NCI-H2171 (cell line): Measurements from ENCODE around the gene TENM4.

ENCODE experiments used
- DNase-seq: peaks from one replicate; lab custom pipeline; 2025; lab: John Stamatoyannopoulos, UW

The TENM4 gene

DNA sequence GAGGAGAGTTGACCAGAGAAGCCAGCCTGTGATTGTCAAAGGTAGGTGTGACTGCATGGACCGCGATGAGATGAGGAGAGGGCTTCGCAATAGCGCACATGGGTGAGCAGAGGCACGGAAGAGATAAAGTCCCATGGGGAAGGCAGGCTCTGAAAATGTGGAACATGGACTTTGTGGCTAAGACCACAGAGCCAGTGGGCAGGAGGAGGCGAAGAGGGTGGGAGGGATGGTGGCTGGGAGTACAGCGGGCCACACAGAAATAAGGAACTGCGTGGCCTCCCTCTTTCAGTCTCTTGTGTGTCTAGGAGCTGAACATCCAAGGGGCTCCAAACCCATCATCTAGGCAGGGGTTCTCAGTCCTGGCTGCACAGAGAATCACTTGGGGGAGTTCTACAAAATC, 98.6 kb downstream of the TENM4 start:
- no peak for DNase-seq

DNA sequence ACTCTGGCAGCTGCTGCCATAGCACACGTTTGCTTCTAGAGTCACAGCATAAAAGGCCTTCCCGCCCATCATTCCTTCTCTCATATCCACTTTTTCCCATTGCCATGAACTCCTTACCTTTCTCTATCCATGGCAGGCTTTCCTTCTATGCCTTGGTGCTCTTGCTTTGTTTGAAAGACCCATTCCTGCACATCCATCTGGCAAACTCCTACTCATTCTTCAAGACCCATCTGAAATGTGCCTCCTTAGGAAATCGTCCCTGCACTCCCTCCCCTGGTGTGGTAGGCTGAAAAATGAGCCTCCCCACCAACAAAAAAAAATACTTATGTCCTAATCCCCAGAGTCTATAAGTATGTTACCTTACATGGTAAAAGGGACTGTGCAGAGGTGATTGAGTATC, 100.3 kb downstream of the TENM4 start:
- no peak for DNase-seq

DNA sequence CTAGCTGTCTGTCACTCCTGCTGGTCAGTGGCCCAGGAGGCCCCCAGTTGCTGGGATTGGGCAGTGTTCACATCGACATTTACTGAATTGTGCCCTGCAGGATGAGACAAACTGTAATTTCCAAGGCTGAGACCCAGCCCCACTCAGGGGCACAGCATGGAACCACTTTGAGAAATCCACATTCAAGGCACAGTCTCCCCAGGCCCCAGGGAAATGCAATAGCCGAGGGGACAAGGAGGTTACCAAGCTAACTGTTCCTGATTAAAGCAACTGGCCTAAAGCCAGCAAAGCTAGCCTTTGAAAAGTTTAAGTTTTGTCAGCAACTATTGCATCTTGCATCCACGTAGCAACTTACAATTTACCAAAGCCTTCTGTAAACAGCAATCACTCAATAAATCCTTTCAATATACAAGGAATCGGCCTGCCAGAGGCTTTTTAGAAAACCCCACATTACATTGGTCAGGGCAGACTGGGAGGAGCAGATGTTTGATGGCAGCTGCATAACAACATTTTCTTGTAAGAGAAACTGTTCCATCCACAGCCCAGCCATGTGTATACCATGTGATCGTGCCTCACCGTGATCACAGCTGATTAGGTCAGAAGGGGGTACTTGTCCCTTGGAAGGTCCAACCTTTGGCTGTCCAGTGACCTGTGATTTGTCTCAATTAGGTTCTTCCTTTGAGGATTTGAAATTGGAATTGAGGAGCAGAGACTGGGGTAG, 103.9 kb downstream of the TENM4 start:
- DNase-seq = no peak

DNA sequence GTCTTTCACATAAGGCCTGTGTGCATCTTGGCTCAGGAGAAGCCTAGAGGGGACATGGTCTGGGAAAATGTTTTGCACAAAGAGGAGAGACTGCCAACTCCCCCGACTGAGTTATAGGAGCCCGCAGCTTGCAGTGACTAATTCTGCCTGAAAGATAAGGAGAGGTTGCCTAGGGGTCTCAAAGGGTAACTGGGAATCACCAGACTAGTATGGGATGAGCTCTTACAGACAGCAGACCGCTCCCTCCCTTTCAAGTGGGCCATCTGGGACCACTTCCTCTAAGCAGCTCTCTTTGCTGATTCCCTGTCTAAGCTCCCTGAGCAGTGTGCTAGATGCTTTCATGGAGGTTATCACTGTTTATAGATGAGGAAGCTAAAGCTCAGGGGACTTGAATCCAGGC, 105.1 kb downstream of the TENM4 start:
- no peak for DNase-seq

DNA sequence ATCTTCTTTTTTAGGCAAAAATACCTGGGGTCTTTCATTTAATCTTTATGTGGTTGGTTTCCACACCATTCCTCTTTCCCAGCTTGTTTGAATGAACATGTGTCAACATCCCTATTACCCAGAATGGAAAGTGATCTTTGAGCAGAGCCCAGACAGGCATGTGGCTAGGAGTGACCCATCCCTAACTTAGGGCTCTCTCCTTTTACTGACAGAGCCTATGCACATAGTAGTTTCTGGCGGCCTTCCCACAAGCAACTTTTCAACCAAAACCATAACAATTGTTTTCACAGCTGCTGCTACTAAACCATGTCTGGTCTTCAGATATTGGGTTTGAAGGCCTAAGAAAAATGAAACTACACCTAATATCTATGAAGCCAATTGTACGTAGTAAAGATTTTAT, 107.5 kb downstream of the TENM4 start:
- DNase-seq = no peak

DNA sequence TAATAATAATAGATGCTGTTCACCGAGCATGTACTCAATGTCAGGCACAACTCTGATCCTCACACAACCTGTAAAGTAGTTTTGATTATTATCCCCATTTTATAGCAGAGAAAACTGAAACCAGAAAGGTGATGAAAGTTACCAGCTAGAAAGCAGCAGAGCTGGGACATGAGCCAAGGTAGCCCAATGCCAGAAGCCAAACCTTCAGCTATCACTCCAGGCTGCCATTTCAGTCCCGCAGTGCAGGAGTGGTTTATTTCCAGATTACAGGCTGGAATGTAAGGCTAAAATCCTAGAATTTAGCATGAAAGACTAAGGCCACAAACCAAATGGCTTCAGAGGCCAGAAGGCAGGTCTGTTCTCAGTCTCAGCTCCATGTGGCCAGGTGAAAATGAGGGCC, 108.8 kb downstream of the TENM4 start:
- DNase-seq = no peak

DNA sequence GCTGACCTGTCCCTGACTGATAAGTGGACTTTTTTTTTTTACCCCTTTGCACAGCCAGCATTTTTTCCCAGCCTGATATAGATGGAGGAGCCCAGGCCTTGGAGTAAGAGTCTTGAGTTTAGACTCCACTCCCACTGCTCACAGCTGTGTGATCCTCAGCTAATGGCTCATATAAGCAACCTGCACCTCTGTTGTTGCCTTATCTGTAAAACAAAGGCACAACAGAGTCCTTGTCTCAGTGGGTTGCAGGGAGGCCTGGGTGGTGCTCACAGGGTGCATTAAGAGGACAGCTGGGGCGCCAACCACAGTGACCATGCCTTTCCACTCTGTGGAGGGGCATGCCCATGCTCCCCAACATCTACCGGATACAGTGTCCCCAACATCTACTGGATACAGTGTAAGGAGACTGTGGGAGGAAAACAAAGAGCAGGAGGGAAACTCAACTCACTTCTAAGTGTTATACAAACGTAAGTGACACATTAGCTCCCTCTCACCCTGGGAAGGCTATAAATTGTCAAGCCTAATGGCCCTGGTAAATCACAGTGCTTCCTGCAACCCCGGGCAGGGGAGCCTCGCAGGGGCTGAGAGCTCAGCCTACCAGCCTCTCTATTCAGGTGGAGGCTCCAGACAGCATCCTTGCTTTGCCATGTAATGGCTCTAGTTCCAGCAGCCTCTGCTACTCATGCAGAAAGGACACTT, 109.5 kb downstream of the TENM4 start:
- DNase-seq = no peak

DNA sequence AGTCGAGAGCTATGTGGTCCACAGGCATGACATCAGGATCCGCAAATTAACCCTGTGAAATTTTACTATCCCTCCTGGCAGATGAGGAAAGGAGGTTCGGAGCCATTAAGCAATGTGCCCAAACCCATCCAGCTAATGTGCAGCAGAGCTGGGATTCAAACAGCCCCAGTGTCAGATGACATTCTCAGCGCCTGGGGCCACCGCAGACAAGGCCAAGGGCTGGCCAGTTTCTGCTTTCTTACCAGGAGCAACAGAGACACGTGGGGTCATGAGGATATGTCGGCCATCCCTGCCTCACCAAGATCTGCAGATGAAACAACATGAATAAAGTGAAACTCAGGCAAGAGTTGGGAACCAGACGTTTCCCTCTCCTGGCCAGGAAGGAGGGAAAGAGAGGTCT, 110.2 kb downstream of the TENM4 start:
- no peak for DNase-seq

DNA sequence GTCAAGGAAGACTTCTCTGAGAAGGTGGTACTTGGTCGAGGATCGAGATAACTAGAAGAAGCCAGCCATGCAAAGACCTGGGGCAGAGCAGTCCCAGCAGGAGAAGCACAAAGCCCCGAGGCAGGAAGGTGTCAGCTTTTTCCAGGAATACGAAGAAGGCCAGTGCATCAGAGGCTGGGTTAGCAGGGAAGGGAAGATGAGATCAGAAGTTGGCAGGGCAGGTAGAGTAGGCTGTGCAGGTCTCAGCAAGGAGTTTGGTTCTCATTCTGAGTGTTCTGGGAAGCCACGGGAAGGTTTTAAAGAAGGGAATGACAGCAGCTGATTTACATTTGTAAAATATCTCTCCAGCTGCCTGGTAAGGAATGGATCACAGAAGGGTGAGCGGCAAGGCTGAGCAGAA, 111.3 kb downstream of the TENM4 start:
- no peak for DNase-seq

DNA sequence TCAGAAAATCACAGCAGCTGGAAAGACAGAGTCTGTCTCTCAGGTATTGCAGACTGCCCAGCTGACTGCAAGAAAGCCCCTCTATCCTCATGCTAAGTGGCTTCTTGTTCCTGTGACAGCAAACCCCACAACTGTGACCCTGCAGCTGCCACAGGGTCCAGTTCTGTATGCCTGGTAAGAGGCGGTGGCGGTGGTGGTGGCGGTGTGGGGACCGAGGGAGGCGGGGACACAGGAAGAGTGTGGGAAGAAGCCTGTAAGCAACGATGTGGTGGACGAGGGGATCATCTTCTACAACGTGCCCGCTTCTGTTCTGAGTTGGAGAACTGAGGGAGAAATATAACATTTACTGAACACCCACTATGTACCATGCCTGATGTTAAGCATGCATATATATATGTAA, 112.4 kb downstream of the TENM4 start:
- no peak for DNase-seq

DNA sequence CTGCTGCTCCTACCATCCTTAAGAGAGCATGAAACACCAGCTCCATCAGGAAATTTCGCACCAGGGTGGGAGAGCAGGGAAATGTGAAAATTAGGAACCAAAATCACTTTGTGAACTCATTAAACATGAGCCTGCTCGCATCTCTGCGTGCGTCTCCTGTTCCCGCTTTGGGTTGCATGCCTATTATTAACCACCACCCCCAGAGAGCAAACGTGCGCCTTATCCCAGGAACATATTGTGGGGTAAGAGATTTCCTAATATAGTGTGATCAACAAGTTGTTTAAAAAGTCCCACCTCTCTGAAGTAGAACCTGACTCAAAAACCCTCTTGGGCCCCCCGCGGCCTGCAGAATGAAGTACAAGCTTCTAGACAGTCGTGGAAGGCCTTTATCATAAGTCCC, 115.0 kb downstream of the TENM4 start:
- no peak for DNase-seq

DNA sequence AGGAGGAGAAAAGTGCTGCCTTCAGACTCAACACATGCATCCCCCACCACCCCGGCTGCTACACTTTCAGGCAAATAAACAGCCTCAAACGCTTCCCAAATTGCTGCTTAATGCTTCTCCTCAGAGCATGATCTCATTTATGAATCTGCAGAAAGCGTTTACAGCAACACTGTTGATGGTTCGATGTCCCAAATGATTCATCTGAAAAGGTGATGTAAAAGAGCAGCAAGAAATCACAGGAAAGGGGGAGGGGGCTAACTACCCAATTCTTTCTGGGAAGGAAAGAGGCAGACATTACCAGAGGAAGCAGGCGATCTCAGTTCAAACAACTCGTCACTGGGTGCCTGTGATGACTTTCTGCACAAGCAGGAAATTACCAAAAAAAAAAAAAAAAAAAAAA, 119.6 kb downstream of the TENM4 start:
- DNase-seq = no peak

DNA sequence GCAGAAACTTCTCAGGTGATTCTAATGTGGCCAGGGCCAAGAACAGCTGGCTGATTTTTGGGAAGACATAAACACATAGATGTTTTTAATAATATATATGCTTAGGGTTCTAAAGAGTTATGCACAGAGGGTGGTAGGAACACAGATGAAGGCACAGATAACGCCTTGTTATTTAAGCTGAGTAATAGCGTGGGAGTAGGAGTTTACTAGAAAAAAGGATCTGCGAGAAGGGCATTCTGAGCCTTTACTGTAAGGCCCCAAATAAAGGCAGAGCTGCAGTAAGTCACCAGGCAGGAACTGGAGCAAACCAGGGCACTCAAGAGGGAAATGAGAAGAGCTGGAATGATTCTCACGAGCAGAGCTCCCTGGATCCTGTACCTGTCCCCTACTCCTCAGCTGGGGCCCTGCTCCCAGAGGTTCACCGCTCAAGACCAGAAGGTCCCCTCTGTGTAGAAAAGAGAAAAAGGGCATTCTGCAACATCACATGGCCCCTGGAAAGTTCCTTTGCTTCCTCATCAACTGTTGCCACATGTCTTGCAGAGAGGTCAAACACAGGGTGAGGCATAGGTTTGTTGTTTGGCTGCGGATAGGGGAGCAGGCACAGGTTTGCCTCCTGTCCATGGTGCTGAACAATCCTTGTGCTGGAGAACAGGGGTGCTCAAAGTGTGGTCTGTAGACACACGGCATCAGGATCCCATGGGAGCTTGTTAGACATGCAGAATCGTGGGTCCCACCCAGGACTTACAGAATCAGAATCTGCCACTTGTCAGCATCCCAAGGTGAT, 125.7 kb downstream of the TENM4 start:
- DNase-seq = no peak

DNA sequence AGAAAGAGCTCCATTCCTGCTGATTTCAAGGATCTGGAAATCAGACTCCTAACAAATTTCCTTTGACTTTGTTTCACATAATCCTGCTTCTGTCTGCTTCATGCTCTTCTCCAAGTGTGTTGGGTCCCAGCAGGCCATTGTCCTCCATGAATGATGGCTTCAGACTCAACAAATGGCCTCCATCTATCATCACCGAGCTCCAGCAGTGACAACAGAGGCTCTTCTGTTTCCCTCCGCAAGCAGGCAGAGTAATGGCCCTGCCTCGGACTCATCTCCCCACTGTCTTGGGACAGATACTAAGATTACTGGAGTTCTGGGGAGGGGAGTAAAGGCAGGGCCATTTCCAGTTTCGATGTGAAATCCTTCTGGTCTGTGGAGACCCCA, 127.3 kb downstream of the TENM4 start:
- DNase-seq = no peak

DNA sequence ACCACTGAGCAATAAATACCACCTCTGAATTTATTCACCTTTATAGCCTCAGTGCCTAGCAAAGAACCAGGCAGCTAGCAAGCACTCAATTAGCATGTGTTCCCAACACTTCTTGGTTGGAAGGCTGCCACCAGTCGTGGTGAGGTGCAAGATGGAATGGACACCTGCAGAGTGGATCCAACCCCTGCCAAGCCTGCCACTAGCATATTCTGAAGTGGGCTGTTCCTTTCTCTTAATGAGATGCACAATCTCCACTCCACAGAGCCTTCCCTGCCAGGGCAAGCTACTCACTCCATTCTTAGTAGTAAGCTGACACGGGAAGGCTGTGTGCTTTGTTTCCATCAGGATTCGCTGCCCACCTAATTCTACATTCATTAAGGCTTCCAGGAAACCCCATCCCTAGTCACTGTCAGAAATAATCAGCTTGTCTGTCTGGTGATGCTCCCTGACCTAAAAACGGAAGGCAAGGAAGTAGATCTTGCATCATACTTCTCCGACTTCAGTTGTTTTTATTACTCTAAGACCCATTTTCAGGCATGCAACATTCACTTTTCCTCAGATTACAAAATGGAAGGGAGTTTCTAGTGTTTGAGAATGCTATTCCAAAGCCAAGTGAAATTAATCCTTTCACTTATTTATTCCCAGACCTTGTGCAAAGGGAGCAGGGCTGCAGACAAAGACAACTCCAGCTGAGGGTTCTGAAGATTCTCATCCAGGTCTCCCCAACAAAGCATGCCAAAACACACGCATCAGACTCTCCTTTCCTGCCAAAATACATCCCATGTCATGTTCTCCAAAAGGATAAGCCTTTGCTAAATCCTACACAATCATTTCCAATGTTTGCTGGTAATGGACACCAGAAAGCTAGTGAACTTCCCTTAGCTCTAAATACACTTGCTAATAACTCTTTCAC, 128.0 kb downstream of the TENM4 start:
- peak; percentile 28 for DNase-seq

DNA sequence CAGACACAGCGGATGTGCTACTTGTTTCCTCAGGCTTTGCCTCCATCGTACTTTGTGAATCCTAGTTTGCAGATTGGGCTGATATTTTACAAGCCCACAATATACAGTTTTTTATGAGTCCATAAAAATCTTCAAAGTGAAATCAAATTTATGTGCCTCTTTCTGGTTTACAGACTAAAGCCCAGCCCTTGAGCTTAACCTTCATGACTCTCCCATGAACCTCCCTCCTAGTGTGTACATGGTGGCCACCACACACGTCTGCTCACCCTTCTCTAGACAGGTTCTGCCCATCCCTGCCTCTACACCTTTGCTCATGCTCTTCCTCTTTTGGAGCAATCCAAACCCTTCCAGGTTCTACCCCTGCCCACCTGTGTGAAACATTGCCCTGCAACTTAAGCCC, 129.4 kb downstream of the TENM4 start:
- DNase-seq = no peak

DNA sequence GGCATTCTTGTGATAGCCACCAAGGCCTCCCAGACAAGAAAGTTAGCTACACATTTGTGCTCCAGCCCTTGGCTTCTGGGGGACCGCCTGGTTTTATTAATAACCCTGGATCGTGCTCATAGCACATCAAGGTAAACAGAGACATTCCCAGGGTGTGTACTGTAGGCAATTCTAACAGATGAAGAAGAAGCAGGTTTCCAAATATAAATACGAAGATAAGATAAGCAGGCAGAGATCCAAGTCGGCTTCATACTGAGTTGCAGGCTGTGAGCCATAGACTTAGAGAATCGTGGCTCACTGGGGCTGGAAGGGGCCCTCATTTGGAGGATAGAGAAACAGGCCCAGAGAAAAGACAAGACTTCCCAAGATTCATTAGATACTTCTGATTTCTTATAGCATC, 131.4 kb downstream of the TENM4 start:
- DNase-seq = no peak

DNA sequence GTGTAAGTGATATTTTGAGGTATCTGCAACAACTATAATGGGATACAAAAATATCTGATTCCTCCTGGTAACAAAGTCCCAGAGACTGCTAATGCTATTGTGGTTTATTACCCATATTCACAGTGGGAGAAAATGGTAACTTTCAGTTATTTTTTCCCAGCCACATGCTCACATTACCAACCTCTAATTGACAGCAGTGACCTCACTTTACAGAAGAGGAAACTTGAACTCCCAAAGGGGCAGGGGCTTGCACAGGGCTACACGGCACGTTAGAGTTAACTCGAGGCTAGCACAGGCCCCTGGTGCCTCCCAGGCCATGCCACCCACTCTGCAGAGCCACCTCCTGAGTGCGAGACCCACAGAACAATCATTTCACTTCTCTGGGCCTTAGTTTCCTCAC, 132.4 kb downstream of the TENM4 start:
- no peak for DNase-seq

DNA sequence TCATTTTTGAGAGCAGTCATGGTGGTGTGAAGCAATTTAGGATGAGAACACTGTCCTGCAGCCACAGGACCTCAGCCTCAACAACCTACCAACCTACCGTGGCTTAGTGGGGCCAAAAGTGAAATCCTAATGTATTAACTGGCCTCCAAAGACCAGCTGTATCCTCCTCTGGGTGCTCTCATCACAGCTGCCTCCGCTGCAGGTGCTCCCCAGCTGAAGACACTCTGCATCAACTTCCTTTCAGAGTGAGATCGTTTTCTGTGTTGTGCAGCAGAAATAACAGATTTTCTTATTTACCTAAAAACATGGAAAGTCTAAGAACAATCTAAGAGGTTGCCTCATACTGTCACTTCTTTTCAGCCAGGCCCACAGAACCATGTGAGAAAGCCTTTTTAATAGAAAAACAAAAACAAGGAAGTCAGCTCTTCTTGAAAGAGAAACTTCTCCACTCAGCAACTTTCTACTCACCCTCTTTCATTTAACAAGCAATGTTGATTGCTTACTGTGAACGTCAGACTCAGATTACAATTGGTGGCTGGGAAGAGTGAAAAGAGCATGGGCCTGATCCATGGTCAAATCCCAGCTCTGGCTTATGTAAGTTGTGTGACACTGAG, 136.1 kb downstream of the TENM4 start:
- no peak for DNase-seq

DNA sequence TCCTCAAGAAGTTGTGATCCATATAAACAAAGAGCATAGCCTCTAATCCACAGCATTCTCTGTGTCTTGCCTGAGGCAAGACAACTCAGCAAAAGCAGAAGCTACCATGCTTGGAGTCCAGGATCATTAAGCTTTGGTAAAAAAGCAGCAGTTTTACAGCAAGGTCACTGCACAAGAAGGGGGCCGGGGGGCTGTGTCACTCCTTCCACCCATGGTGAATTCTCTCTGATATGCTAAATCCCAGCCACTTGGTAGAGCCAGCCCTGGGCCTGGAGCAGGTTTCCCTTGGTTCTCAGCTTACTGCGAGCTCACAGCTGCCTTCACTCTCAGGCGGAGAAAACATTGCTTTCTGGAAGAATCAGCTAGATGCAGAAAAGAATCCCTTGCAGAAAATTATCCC, 144.7 kb downstream of the TENM4 start:
- DNase-seq = no peak

DNA sequence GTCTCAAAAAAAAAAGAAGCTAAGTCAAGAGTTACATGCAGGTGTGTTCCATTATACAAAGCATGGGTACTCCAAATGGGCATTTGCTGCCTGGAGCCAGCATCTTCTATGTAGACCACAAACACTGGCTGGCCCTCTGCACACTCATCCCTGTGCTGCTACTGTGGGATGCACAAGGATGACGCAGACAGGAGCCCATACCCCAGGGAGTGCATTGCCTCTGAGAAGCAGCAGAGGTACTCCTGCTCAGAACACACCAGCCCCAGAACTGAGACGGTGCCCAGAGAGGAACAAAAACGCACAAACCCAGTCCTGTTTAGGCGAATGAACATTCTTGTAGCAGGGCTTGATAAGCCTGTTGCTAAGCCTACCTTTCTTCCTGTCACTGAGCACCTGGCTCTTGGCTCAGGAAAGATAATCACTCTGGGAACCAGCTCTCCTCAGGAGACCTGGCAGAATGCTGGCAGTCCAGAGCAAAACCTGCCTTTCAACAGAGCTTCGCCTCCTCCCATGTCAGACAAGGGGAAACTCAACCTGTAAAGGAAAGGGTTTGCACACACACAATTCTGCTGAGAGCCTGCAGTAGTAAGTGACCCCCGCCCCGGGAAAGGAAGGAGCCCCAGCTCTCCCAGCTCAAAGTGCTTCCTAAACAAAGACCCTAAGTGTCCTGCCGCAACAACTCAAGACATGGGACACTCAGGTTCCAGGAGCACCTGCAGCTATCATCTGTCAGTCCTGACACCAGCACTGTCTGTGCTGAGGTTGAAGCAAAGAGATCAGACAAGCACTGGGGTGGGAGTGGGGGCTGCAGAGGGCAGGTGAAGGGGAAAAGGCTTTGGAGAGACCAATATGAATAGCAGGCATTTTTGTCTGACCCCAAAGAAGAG, 145.7 kb downstream of the TENM4 start:
- no peak for DNase-seq
